HG03342 (cell line): Measurements from ENCODE around the gene SMOC2.

Experiments used
- ATAC-seq: cut with Tn5 transposase; IDR thresholded peaks from one replicate; pipeline ENCODE4 v1.9.1; 2021; ENCODE audit warnings: mild to moderate bottlenecking, moderate library complexity; ENCODE audit not compliant: unreplicated experiment

The SMOC2 gene

DNA sequence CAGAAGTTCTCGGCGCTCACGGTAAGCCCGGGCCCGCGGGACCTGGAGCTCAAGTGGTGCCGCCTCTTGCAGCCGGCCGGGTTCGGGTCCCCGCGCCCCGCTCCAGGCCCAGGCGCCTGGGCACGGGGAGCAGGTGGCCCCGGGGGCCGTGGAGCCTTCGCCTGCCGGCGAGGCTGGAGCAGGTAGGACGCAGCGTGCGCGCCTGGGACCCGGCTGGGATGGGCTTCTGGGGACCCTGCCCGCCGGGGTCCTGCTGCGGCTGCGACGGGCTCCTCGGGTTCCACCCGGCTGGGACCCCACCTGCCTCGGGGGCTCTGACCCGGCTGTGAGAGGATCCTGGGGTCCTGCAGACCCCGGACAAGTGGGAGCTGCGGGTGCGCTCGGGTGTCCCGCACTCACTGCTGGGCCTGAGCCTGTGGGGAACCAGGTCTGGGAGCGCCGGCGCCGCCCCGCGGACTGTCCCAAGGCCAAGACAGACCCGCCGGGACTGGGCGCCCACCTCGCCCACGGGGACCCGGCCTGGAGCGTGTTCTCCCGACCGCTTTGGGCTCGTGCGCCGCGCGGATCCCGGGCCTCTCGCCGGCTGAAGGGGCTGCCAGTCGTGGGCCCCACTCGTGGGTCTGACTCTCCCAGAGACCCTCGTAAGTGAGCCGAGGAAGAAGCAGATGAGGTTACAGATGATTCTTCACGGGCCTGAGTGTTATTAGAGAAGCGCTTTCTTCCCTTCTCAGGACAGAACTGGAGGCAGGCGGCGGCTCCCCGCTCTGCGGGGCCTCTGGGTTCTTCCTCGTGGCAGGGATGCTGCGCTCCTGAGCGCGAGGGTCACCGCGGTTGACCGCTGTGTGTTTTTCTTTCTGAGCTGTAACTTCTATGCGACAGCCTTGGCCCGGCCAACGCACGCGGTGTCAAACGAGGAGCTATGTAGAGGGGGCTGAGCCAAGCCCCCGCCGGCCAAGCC, 729 bp downstream of the SMOC2 start:
- no peak for ATAC-seq

DNA sequence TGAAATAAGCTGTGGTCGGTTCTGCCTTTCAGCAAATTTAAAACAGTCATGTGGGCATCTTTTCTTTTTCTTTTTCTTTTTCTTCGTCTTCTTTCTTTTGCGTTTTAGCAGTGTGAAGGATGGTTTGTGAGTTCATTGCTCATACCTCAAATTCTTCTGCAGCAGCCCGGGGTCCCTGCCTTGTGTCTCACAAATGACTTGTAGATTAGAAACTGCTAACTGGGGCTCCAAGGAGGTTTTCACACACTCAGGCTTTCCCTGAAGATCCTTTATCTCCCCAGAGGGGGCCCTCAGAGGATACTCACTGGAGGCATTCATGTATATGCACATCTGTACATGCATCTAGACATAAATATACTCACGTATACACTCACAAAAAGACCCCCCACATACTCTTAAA, 1.7 kb downstream of the SMOC2 start:
- ATAC-seq, result no peak

DNA sequence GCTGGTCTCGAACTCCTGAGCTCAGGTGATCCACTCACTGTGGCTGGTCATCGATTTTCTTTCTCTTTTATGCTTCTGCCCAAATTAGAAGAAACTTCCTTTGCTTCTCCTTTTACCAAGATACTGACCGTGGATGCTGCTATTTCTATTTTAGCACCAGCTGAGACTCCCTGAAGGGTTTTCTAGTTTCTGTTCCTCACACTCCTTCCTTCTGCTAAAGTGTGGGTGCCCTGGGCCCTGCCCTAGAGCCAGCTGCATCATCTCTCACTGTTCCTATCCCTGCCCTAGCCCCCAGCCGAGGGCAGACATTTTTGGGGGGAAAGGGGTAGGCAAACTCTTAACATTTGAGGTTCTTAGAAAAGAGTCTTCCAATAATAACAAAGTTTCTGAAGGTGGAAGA, 6.3 kb downstream of the SMOC2 start:
- ATAC-seq, result no peak

DNA sequence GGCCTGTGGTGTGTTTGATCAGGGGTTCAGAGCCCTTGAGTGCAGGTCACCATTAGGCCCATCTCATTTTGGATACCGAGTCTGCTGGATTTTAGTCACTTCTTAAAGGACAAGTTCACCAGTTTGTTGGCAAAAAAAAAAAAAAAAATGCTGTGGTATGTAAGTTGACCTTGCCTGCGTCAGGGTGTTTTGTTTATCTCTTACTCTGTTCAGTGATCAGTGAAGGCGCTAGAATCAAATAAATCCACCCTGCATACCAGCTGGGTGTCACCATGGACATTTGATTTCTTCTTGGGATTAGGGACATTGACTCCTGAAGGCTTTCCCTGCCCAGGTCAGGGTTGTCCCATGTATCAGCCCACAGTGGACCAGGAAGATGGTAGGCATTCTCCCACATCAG, 6.7 kb downstream of the SMOC2 start:
- no peak for ATAC-seq

DNA sequence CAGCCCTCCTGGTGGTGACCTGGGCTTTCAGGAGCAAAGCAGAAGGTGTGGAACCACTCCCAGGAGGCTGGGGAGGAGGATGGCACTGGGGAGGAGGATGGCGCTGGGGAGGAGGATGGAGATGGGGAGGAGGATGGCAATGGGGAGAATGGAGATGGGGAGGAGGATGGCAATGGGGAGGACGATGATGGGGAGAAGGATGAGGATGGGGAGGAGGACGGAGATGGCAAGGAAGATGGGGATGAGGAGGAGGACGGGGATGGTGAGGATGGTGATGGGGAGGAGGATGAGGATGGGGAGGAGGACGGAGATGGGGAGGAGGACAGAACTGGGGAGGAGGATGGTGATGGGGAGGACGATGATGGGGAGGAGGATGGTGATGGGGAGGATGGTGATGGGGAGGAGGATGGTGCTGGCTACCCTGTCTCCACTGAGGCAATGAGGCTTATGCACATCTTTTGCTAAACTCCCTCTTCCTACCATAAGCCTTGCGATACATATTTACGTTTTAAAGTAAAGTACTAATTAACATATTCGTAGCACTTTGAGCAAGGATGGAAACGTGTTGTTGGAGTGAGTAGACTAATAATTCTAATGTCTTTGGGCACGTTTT, 7.4 kb downstream of the SMOC2 start:
- ATAC-seq, result no peak

DNA sequence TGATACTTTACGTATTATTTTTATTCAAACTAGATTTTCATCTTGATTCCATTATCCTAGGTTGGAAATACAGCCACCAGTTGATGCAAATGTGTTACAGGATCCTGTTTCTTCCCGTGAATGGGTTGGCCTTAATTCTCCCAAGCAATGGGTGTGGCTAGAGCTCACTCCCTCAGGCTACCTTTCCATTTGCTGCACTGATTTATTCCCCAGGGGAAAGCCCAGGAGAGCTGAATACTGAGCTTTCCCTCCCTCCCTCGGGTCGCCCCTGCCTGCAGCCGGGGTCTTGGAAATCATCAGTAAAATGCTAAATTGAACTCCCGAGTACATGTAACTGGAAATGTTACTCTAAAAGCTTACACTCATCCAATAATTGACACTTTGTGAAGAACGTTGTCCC, 9.9 kb downstream of the SMOC2 start:
- ATAC-seq, result no peak

DNA sequence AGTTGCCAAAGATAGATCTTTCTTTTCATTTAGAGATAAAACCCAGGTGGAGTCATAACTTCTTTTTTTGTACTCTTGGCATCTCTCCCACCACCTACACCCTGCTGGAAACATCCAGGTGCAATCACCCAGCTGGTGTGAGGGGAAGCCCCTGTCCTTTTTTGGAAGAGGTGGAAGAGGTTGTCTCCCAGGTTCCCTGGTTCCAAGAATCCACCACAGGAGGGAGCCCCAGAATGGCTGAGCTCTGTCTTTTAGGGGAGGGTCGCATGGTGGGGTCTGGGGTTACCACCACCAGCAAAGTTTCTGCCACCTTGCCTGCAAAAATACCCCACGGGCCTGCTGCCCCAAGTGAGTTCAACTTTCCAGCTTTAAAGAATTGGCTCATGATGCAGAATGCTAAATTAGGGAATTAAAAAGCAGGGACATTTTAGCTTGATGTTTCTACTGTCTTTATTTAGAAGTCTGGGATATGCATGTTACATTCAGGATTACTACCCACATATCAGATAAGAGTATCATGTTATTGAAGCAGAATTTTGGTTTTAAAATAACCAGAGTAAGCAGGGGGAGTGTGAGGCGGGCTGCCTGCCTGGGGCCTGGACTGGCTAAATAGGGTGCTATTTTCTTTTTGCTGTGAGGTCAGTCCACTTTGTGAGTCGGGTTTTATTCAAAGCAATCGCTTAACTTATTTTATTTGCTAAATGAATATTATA, 11.0 kb downstream of the SMOC2 start:
- ATAC-seq, result no peak

DNA sequence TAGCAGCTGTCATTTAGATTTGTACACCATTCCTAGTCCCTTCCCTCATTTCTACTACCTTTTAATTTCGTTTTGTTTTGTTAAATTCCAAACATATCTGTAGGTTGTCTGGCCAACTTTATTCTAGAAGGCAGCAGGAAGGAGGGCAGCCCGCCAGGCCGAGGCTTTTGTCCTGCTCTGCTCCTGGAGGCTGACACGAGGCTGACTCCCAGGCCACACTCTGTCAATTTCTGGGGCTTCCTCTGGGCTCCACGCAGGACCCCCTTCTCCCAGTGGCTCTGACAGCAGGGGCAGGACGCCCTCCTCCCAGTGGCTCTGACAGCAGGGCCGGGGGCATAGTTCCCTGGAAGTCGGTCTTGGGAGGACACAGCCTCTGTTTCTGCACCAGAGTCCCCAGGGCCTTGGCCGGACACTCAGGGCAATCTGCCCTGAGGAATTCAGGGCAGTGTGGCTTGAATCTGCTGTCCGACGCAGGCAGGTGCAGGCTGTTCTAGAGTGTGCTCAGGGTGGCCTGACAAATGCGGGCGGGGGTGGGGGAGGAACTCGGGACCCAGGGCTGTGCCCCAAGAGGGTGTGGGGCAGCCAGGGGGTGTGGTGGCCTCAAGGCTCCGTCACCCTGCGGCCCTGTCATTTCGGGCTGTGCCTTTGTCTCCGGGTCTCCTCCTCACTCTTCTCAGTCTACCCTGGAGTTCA, 11.8 kb downstream of the SMOC2 start:
- no peak for ATAC-seq

DNA sequence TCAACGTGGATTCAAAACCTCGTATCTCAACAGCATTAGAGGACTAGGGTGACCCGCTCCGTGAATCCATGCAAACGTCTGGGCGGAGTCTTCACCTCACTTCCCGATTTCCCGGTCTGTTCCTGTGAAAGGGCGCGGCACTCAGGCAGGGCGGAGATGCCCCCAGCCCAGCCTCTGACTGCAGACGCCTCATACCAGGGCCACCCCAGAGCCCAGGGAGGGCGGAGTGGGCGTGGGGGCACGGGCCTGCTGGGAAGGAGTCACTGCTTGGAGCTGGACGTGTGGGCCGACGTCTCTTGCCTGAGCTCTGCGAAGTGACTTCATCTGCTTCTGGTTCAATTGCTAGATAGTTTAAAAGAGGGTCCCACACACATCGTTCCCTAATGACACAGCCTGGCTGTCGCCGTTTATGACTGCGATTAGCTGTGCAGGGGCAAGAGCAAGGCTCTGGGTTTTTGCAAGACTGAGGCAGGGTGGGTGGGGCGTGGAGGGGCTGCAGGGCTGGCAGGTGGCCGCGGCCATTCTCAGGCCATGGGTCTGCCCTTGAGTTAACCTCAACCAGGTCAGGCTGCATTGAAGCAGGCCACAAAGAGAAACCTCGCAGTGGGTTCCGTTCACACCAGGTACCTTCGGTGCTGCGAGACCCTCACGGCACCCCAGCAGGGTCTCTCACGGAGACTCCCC, 15.0 kb downstream of the SMOC2 start:
- no peak for ATAC-seq

DNA sequence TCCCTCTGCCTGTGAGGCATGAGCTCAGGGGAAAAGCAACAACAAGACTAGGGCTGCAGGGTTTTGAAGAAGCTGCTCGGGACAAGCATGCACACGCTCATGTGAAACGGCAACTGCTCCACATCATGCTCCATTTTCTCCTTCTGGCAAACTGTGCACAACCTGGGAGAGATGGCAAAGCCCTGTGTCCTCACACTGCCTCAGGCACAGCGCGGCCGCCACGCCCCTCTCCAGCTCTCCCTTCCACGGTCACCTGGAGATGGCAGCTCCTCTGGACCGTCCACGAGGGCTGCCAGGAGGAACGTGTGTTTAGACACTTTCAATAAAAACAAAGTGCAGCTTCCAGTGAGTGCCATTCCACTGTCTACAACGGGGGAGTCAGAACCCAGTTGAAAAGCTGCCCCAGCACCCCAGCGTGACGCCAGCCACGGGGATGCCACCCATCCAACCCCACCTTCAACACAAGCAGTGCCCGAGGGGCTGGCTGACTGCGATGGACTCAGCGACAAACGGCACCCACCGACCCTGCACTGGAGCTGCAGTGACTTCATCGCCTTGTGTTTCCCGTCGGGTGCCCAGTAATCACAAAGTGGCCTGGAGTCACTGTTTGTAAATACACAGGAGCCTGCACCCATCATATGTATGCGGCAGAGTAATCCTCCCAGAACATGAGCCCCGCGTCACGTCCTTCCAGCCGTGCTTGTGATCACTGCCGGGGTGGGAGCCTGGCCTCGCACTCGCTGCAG, 16.1 kb downstream of the SMOC2 start:
- no peak for ATAC-seq

DNA sequence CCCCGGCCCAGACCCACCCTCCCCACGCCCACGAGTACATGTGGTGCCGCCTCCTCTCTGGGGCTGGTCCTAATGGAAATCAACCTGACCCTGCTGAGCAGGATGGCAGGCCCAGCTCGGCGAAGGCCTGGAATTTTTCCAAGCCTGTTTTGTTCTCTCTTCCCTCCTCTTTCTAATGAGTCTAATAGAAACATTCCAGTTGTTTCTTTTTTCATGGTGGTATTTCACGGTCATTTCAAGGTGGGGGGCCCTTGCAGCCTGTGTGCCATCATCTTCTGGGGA, 16.6 kb downstream of the SMOC2 start:
- ATAC-seq, result no peak

DNA sequence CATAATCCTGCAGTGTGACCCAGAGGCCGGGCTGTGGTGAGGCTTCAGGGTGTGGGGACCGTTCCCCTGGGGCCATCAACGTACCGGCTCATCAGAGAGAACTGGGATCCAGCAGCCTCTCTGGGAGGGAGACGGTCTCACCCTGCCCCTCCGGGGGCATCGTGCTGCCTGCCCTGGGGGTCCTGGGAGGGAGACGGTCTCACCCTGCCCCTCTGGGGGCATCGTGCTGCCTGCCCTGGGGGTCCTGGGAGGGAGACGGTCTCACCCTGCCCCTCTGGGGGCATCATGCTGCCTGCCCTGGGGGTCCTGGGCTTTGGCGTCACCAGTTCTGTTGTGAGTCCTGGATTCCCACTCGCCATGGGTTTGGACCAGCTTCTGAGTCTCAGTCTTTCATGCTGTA, 17.1 kb downstream of the SMOC2 start:
- no peak for ATAC-seq

DNA sequence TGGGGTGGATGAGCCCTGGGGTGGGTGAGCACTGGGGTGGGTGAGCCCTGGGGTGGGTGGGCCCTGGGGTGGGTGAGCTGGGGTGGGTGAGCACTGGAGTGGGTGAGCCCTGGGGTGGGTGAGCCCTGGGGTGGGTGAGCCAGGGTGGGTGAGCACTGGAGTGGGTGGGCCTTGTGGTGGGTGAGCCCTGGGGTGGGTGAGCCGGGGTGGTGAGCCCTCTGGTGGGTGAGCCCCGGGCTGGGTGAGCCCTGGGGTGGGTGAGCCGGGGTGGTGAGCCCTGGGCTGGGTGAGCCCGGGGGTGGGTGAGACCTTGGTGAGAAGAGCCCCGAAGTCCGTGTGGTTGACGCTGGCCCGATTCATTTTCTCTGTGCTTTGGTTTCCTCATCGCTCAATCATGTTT, 18.6 kb downstream of the SMOC2 start:
- ATAC-seq, result no peak

DNA sequence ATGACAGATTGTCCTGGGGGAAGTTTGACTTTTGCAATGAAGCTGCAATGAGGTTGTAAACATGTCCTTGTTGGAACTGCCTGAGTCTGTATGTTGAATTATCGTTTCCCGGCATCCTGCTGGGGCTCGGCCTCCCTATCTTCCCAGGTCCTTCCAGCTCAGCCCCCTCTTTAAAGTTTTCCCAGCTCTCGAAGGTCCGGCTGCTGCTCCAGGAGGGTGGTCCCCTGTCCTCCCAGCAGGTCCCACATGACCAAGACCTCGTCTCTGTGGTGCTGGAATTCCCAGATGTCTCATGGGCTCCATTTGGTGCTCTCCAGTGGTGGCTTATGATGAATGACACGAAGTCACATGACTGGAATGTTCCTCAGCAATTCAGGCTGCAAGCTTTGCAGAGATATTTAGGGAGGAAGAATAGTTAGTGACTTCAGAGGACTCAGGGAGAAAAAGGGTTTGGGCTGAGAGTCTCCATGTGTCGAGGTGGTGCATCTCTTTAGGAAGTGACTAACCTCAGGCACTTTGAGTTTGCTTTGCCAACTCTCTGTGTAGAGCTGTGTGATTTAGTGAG, 21.4 kb downstream of the SMOC2 start:
- ATAC-seq, result no peak

DNA sequence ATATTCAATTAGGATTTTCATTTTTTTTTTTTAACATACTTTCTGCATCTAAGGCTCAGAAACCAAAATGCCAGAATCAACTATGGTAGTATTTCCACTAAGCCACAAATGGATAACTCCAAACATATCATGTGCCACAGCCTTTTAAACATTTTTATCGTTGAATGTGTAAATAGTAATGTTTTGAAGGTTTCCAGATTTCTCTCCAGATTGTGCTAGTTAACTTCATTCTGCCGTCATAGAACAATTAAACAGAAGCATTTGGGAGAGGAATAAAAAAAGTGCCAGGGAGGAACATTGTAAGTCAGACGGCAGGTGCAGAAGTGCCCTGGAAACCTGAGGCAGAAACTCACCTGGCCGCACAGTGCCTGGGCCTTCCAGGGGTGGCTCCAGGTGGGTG, 23.6 kb downstream of the SMOC2 start:
- no peak for ATAC-seq

DNA sequence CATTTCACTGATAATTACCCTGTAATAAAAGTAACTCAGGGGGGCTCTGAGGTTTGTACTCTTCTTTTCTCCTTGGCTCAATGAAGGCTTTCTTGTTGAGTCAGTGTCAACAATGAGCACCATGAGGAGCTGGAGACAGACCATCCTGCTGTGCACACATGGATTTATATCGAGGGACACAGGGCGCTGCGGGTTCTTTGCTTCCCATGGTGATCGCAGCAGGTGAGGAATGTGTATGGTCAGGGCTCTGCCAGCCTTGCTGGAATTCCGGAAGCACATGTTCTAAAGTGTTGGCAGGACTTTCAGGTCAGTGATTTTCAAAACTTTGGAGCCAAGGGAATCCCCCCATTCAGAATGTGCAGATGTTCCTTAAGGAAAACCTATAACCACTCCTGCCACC, 27.1 kb downstream of the SMOC2 start:
- ATAC-seq, result no peak

DNA sequence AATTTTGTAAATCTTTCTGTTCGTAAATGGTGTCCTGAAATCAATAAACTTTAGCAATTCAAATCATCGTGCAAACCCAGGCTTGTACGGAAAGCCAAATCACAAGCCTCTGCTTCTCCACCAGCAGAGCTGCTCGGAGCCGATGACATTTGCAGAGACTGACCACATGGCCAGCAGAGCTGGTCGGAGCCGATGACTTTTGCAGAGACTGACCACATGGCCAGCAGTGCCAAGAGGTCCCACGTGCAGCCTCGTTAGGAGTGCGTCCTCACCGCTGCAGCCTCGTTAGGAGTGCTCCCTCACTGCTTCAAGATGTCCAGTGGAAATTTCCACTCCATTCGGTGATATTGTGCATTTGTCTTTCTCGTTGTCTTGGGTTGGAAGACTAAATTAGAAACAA, 28.5 kb downstream of the SMOC2 start:
- no peak for ATAC-seq

DNA sequence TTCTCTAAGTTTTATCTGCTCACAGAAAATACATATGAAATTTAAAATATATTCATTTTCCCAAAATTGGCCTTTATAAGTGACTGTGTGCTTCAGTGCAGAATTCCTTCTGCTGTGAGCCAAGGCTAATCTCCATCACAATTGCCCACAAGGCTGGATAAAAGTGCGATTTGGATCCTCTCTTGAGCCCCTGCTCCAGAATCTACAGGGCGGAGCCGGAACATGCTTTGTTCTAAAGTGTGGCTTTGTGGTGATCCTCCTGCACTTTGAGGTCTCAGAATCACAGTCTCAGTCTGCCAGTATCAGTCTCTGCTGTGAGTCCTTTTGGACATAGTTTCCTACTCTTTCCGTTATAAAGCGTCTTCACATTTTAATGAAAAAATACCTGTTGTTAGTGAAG, 28.9 kb downstream of the SMOC2 start:
- ATAC-seq, result no peak

DNA sequence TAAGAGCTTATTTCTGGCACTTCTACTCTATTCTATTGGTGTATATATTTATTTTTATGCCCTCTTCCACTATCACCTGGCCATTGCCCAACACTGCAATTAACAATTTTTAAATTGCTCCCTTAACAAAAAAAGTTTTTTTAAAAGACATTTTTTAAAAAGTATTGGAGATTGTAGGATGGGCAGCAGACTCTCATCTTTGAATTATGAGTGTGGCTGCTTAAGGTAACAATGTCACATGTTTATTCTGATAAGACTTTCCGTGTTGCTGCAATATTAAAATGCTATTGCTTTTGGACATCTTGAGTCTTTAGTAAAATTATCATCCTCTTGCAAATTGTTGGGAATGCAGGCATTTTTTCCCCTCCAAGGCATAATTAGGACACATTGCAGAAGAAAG, 31.4 kb downstream of the SMOC2 start:
- no peak for ATAC-seq

DNA sequence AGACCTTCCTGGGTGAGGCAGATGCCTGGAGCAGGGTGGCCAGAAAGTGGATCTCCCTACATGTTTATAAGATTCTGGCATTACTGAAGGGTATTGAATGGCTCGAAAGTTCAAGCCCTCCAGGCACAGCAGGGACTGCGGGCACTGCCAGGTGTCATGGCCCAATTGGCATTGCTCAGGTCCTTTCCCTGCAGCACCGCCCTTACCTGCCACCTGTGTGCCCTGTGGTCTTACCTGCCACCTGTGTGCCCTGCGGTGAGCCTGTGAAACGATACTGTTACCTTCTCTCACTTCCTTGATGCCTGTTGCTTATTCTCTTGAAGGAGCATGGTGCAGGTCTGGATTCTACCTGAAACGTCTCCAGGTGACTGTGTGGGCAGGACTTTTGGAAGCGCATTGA, 32.2 kb downstream of the SMOC2 start:
- ATAC-seq, result no peak
